HAP-1 (cell line): ENCODE measurements around the gene MTHFD1L.

Experiments
- DNase-seq, 2 experiments: peaks; one replicate each; pipeline ENCODE4 v3.0.0-alpha.2; 2016 to 2020; ENCODE audit warnings: low spot score in 2 of 2
- H3K27me3 ChIP-seq: fragments of 250-450 bp; sonication (Bioruptor Pico); 2 replicates; pipeline ENCODE4 v1.5.1; 2020; ENCODE audit warnings: low read depth, mild to moderate bottlenecking, moderate library complexity
- H3K36me3 ChIP-seq: fragments of 250-450 bp; sonication (Bioruptor Pico); replicated peaks from 2 replicates; pipeline ENCODE4 v1.5.1; 2020; ENCODE audit warnings: mild to moderate bottlenecking
- H3K4me1 ChIP-seq: fragments of 250-450 bp; sonication (Bioruptor Pico); 2 replicates; pipeline ENCODE4 v1.5.1; 2020; ENCODE audit warnings: mild to moderate bottlenecking
- H3K4me3 ChIP-seq: fragments of 250-450 bp; sonication (Bioruptor Pico); 2 replicates; pipeline ENCODE4 v1.5.1; 2020; ENCODE audit warnings: mild to moderate bottlenecking, moderate library complexity
- H3K9me3 ChIP-seq: fragments of 250-450 bp; sonication (Bioruptor Pico); 2 replicates; pipeline ENCODE4 v1.5.1; 2020; ENCODE audit warnings: mild to moderate bottlenecking, moderate library complexity
- in situ Hi-C: fragments of 300-500 bp; cut with MboI; formaldehyde crosslinking; loops from 3 replicates; pipeline ENCODE4 v1.14.3; 2020; ENCODE audit warnings: low sequenced_read_pairs, inconsistent platforms, mixed read lengths

MTHFD1L gene

GRCh38 chr6:151002491-151002935 lies 137.0 kb downstream of the MTHFD1L start:
- Histone ChIP-seq H3K4me3 (no peak overlapping the region), H3K36me3 (no peaks in the 10 kb centered on the region), H3K9me3 (no peaks in the 10 kb centered on the region), H3K4me1 (peaks cover 21% of the 10 kb centered on the region), H3K27me3 (no peaks in the 10 kb centered on the region)
- in situ Hi-C loops, result no loop called here
- no peak for DNase-seq

- DNase-seq, result peak; percentile 30 to 90
- H3K36me3 ChIP-seq, result peaks cover 3% of the 10 kb centered on the region; the same call in 1 of the 2 replicates
- H3K27me3 ChIP-seq, result no peaks in the 10 kb centered on the region
- no peaks in the 10 kb centered on the region for H3K9me3 ChIP-seq
- H3K4me3 ChIP-seq, result no peak overlapping the region
- H3K4me1 ChIP-seq, result peaks cover 26% of the 10 kb centered on the region
- in situ Hi-C loops, result no loop called here
These were observed 139.0 kb downstream of the MTHFD1L start for GRCh38 chr6:151004383-151005024.

GRCh38 chr6:151005164-151005563 lies 139.7 kb downstream of the MTHFD1L start:
- no peak for DNase-seq
- in situ Hi-C loops, result no loop called here
- H3K27me3 ChIP-seq, result no peaks in the 10 kb centered on the region
- no peak overlapping the region for H3K4me3 ChIP-seq
- H3K9me3 ChIP-seq, result no peaks in the 10 kb centered on the region
- H3K36me3 ChIP-seq, result peaks cover 3% of the 10 kb centered on the region; the same call in 1 of the 2 replicates
- peaks cover 32% of the 10 kb centered on the region for H3K4me1 ChIP-seq

- DNase-seq, result no peak
- H3K4me3 ChIP-seq, result no peak overlapping the region
- H3K9me3 ChIP-seq, result no peaks in the 10 kb centered on the region
- in situ Hi-C loops, result no loop called here
- peaks cover 34% of the 10 kb centered on the region for H3K4me1 ChIP-seq
- H3K27me3 ChIP-seq, result no peaks in the 10 kb centered on the region
- peaks cover 3% of the 10 kb centered on the region for H3K36me3 ChIP-seq
These were observed 140.6 kb downstream of the MTHFD1L start for GRCh38 chr6:151005896-151006632.

- in situ Hi-C loops, result no loop called here
- Histone ChIP-seq H3K27me3 (no peaks in the 10 kb centered on the region), H3K4me3 (no peak overlapping the region), H3K9me3 (no peaks in the 10 kb centered on the region), H3K36me3 (peaks cover 8% of the 10 kb centered on the region), H3K4me1 (peaks cover 34% of the 10 kb centered on the region)
- no peak for DNase-seq
These were observed 141.6 kb downstream of the MTHFD1L start for GRCh38 chr6:151007076-151007475.

- no peaks in the 10 kb centered on the region for H3K9me3 ChIP-seq
- H3K27me3 ChIP-seq, result no peaks in the 10 kb centered on the region
- peaks cover 34% of the 10 kb centered on the region for H3K4me1 ChIP-seq
- H3K4me3 ChIP-seq, result no peak overlapping the region
- peaks cover 8% of the 10 kb centered on the region for H3K36me3 ChIP-seq
- in situ Hi-C loops, result no loop called here
- DNase-seq, result no peak
These were observed 142.4 kb downstream of the MTHFD1L start for GRCh38 chr6:151007922-151008321.

GRCh38 chr6:151008425-151008824 lies 142.9 kb downstream of the MTHFD1L start:
- Histone ChIP-seq H3K4me1 (peaks cover 30% of the 10 kb centered on the region), H3K36me3 (peaks cover 8% of the 10 kb centered on the region), H3K27me3 (no peaks in the 10 kb centered on the region), H3K9me3 (no peaks in the 10 kb centered on the region), H3K4me3 (no peak overlapping the region)
- in situ Hi-C loops, result no loop called here
- DNase-seq, result no peak

GRCh38 chr6:151009576-151009975 lies 144.1 kb downstream of the MTHFD1L start:
- H3K27me3 ChIP-seq, result no peaks in the 10 kb centered on the region
- H3K4me1 ChIP-seq, result peaks cover 18% of the 10 kb centered on the region
- in situ Hi-C loops, result no loop called here
- DNase-seq, result peak; percentile 34 to 50
- H3K4me3 ChIP-seq, result no peak overlapping the region
- H3K36me3 ChIP-seq, result peaks cover 18% of the 10 kb centered on the region
- no peaks in the 10 kb centered on the region for H3K9me3 ChIP-seq

GRCh38 chr6:151010071-151010470 lies 144.6 kb downstream of the MTHFD1L start:
- peaks cover 13% of the 10 kb centered on the region for H3K4me1 ChIP-seq
- in situ Hi-C loops, result loop anchor here (5.0 kb wide), 1 partner anchor 312 kb away; no protein-coding TSS in a partner anchor
- H3K4me3 ChIP-seq, result no peak overlapping the region
- no peaks in the 10 kb centered on the region for H3K9me3 ChIP-seq
- peaks cover 23% of the 10 kb centered on the region for H3K36me3 ChIP-seq
- no peaks in the 10 kb centered on the region for H3K27me3 ChIP-seq
- DNase-seq, result no peak

- H3K4me3 ChIP-seq, result no peak overlapping the region
- in situ Hi-C loops, result loop anchor here (5.0 kb wide), 1 partner anchor 310 kb away; no protein-coding TSS in a partner anchor
- H3K27me3 ChIP-seq, result no peaks in the 10 kb centered on the region
- H3K36me3 ChIP-seq, result peaks cover 44% of the 10 kb centered on the region
- no peak for DNase-seq
- H3K4me1 ChIP-seq, result peaks cover 12% of the 10 kb centered on the region
- no peaks in the 10 kb centered on the region for H3K9me3 ChIP-seq
These were observed 147.1 kb downstream of the MTHFD1L start for GRCh38 chr6:151012321-151013294.

- no peaks in the 10 kb centered on the region for H3K9me3 ChIP-seq
- peaks cover 7% of the 10 kb centered on the region for H3K4me1 ChIP-seq
- DNase-seq, result peak; percentile 58 to 79
- peaks cover 58% of the 10 kb centered on the region for H3K36me3 ChIP-seq
- no peaks in the 10 kb centered on the region for H3K27me3 ChIP-seq
- in situ Hi-C loops, result loop anchor here (5.0 kb wide), 1 partner anchor 308 kb away; no protein-coding TSS in a partner anchor
- H3K4me3 ChIP-seq, result no peak overlapping the region
These were observed 149.1 kb downstream of the MTHFD1L start for GRCh38 chr6:151014404-151015100.

- peaks cover under 1% of the 10 kb centered on the region; the same call in 1 of the 2 replicates for H3K4me1 ChIP-seq
- no peak overlapping the region for H3K4me3 ChIP-seq
- peaks cover 63% of the 10 kb centered on the region for H3K36me3 ChIP-seq
- in situ Hi-C loops, result no loop called here
- no peaks in the 10 kb centered on the region for H3K27me3 ChIP-seq
- H3K9me3 ChIP-seq, result no peaks in the 10 kb centered on the region
- no peak for DNase-seq
These were observed 149.7 kb downstream of the MTHFD1L start for GRCh38 chr6:151015101-151015700.
